Activated CD4-positive, CD25-positive, alpha-beta regulatory T cell treated with anti-CD3 and anti-CD28 coated beads, Interleukin-2, amount 50 U/mL, for 16 hours (primary cell): ENCODE data around the gene NTF4.
"Not testable (repeated sequence)": the region's sequence is repeated elsewhere in the genome, so short reads cannot be mapped to it uniquely, and the experiment has no call there.

Experiments used
- DNase-seq: peaks from one replicate; pipeline ENCODE4 v3.0.0-alpha.2; 2020; ENCODE audit warnings: low read depth, low spot score

Gene NTF4

GRCh38 chr19:49020931-49021895 lies 43.4 kb downstream of the NTF4 start:
- DNase-seq: no peak

GRCh38 chr19:49020342-49020741 lies 44.3 kb downstream of the NTF4 start:
- DNase-seq: no peak

- peak; percentile 24 for DNase-seq
These were observed 45.2 kb downstream of the NTF4 start for GRCh38 chr19:49019242-49019932.

GRCh38 chr19:49018388-49019241 lies 46.0 kb downstream of the NTF4 start:
- not testable (repeated sequence) for DNase-seq

GRCh38 chr19:49017666-49018351 lies 46.8 kb downstream of the NTF4 start:
- peak; percentile 34 for DNase-seq

GRCh38 chr19:49017041-49017665 lies 47.5 kb downstream of the NTF4 start, which contains the start of gene LHB:
Gene LHB, minus strand, starts transcription at chr19:49017091. Its CDS starts 10 bp downstream, at chr19:49017081.
- no peak for DNase-seq

GRCh38 chr19:49016067-49016839 lies 48.4 kb downstream of the NTF4 start:
- no peak for DNase-seq

- no peak for DNase-seq
These were observed 49.8 kb downstream of the NTF4 start for GRCh38 chr19:49014870-49015255.

GRCh38 chr19:49014123-49014869 lies 50.3 kb downstream of the NTF4 start:
- DNase-seq: no peak

GRCh38 chr19:49011194-49011593 lies 53.4 kb downstream of the NTF4 start:
- DNase-seq: no peak
